ENCODE measurements around the gene BOD1.

Gene BOD1

GRCh38 chr5:173582216-173583111 lies 34.0 kb downstream of the BOD1 start:
- in situ Hi-C loops (cut with MboI; ENCODE audit: low sequenced_read_pairs, unreplicated experiment), result no loop called here
- no peak for DNase-seq (ENCODE audit: low spot score)
- no peak for TF ChIP-seq CTCF (IDR thresholded peaks at IDR 0.05; ENCODE audit: borderline replicate concordance, control extremely low read depth, extremely low read depth, insufficient read depth, missing control alignments)

GRCh38 chr5:173581408-173582215 lies 34.8 kb downstream of the BOD1 start:
- TF ChIP-seq CTCF (IDR thresholded peaks at IDR 0.05; ENCODE audit: borderline replicate concordance, control extremely low read depth, extremely low read depth, insufficient read depth, missing control alignments), result peak; percentile 60
- in situ Hi-C loops (cut with MboI; ENCODE audit: low sequenced_read_pairs, unreplicated experiment), result no loop called here
- peak; percentile 68 for DNase-seq (ENCODE audit: low spot score)

GRCh38 chr5:173578947-173579615 lies 37.4 kb downstream of the BOD1 start:
- TF ChIP-seq CTCF (IDR thresholded peaks at IDR 0.05; ENCODE audit: borderline replicate concordance, control extremely low read depth, extremely low read depth, insufficient read depth, missing control alignments), result no peak
- DNase-seq (ENCODE audit: low spot score), result no peak
- in situ Hi-C loops (cut with MboI; ENCODE audit: low sequenced_read_pairs, unreplicated experiment), result loop anchor here (10.0 kb wide), 1 partner anchor 114 kb away; no protein-coding TSS in a partner anchor

GRCh38 chr5:173577817-173578216 lies 38.6 kb downstream of the BOD1 start:
- in situ Hi-C loops (cut with MboI; ENCODE audit: low sequenced_read_pairs, unreplicated experiment), result loop anchor here (10.0 kb wide), 1 partner anchor 113 kb away; no protein-coding TSS in a partner anchor

GRCh38 chr5:173577166-173577565 lies 39.3 kb downstream of the BOD1 start:
- TF ChIP-seq CTCF (IDR thresholded peaks at IDR 0.05; ENCODE audit: borderline replicate concordance, control extremely low read depth, extremely low read depth, insufficient read depth, missing control alignments), result no peak
- DNase-seq (ENCODE audit: low spot score), result no peak
- in situ Hi-C loops (cut with MboI; ENCODE audit: low sequenced_read_pairs, unreplicated experiment), result loop anchor here (10.0 kb wide), 1 partner anchor 112 kb away; no protein-coding TSS in a partner anchor

More at GRCh38 chr5:173577817-173578216, 38.6 kb downstream of the BOD1 start:
- DNase-seq (ENCODE audit: low spot score), result no peak
- TF ChIP-seq CTCF (IDR thresholded peaks at IDR 0.05; ENCODE audit: borderline replicate concordance, control extremely low read depth, extremely low read depth, insufficient read depth, missing control alignments), result no peak

- in situ Hi-C loops (cut with MboI; ENCODE audit: low sequenced_read_pairs, unreplicated experiment), result loop anchor here (10.0 kb wide), 1 partner anchor 111 kb away; no protein-coding TSS in a partner anchor
- TF ChIP-seq CTCF (IDR thresholded peaks at IDR 0.05; ENCODE audit: borderline replicate concordance, control extremely low read depth, extremely low read depth, insufficient read depth, missing control alignments), result no peak
- DNase-seq (ENCODE audit: low spot score), result no peak
Measured at GRCh38 chr5:173575985-173576384, 40.5 kb downstream of the BOD1 start.

Data from GM13976 (cell line).